Panc1 (cell line): ENCODE data around the gene SIRPA.

Source experiments
- POLR2AphosphoS5 ChIP-seq: IDR thresholded peaks from 2 replicates; pipeline ENCODE4 v1.6.1; 2012; ENCODE audit warnings: mild to moderate bottlenecking, low read depth, low read length, moderate library complexity
- REST ChIP-seq, 2 experiments: IDR thresholded peaks; 2 replicates each; pipeline ENCODE4 v1.6.1; 2011 to 2012; ENCODE audit warnings: low read depth in 2 of 2, control low read depth in 1 of 2, low read length in 1 of 2, mild to moderate bottlenecking in 1 of 2, moderate library complexity in 1 of 2; ENCODE audit not compliant: insufficient read depth in 1 of 2
- SIN3A ChIP-seq: IDR thresholded peaks from 2 replicates; pipeline ENCODE4 v1.6.1; 2012; ENCODE audit warnings: low read depth, mild to moderate bottlenecking, low read length, moderate library complexity, borderline replicate concordance; ENCODE audit not compliant: insufficient read depth
- TCF7L2 ChIP-seq: IDR thresholded peaks from 2 replicates; pipeline ENCODE4 v1.6.1; 2011; ENCODE audit warnings: mild to moderate bottlenecking, low read depth, low read length, inconsistent platforms
- TF ChIP-seq, protein P1 (sequence below): fragments of 450-650 bp; IDR thresholded peaks from 2 replicates; pipeline ENCODE4 v1.5.1; 2017; ENCODE audit warnings: mild to moderate bottlenecking

GRCh38 chr20:1861996-1862662 is 33.1 kb upstream of the SIRPA start:
- TF ChIP-seq, protein P1, sequence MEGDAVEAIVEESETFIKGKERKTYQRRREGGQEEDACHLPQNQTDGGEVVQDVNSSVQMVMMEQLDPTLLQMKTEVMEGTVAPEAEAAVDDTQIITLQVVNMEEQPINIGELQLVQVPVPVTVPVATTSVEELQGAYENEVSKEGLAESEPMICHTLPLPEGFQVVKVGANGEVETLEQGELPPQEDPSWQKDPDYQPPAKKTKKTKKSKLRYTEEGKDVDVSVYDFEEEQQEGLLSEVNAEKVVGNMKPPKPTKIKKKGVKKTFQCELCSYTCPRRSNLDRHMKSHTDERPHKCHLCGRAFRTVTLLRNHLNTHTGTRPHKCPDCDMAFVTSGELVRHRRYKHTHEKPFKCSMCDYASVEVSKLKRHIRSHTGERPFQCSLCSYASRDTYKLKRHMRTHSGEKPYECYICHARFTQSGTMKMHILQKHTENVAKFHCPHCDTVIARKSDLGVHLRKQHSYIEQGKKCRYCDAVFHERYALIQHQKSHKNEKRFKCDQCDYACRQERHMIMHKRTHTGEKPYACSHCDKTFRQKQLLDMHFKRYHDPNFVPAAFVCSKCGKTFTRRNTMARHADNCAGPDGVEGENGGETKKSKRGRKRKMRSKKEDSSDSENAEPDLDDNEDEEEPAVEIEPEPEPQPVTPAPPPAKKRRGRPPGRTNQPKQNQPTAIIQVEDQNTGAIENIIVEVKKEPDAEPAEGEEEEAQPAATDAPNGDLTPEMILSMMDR, result no peak
- TF ChIP-seq POLR2AphosphoS5, result no peak
- TF ChIP-seq TCF7L2, result no peak
- no peak for TF ChIP-seq SIN3A
- no peak for TF ChIP-seq REST (IDR thresholded peaks at IDR 0.05; ENCODE audit: insufficient read depth in 1 of 2, low read depth in 2 of 2, low read length in 1 of 2)
